SKM-1 (cell line): ENCODE results near the gene SPACA6.

Experiments
- DNase-seq: peaks from one replicate; lab custom pipeline; 2025; ENCODE audit not compliant: unreplicated experiment; lab: John Stamatoyannopoulos, UW

The SPACA6 gene

GRCh38 chr19:51688671-51689571 is 4.2 kb upstream of the SPACA6 start:
- no peak for DNase-seq

GRCh38 chr19:51689751-51690453 is 3.2 kb upstream of the SPACA6 start:
- DNase-seq = no peak

DNA sequence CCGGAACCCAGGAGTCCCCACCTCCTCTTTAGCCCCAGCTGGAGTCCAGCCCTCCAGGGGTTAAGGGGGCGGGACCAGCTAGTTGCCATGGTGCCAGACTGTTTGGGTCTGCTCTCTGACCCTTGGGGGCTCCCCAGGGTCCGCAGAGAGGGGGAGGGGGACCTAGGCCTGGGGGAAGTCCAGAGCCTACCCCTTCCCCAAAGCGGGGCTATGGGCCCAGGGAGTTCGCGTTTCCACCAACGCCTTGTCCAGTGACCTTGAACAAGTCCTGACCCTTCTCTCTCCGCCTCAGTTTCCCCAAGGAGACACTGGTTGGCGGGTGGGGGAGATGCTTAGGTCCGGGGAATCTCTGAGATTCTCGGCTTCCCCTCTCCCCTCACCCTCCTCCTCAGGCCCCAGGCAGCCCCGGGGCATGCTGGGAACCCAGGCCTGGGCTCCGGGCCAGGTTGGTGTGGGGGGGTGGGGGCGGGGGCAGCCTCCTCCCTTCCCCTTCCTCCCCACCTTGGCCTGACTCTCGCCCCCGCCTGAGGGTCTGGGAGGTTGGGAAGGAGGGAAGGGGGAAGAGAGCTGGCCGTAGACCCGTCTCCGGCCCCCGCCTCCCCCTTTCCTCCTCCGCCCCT is 2.6 kb upstream of the SPACA6 start:
- no peak for DNase-seq

DNA sequence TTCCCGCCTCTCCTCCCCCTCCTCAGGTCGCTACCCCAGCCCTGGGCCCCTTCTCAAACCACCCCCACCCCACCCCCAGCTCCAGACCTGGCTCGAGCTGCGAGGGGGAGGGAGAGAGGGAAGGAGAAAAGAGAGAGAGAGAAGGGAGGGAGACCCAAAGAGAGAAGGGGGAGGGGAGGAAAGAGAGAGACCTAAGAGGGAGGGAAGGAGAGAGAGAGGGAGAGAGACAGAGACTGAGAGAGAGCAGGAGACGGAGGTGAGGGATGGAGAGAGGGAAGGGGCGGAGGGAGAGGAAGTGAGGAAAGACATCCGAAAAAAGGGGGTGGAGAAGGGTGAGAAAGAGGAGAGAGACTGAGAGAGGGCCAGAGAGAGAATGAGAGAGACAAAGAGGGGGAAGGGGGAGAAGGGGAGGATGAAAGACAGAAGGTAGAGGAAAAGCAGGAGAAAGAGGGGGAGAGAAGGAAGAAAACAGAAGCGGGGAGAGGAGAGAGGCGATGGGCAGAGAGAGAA is 2.0 kb upstream of the SPACA6 start:
- no peak for DNase-seq

- no peak for DNase-seq
These were observed 1.3 kb upstream of the SPACA6 start for GRCh38 chr19:51691584-51692428.

DNA sequence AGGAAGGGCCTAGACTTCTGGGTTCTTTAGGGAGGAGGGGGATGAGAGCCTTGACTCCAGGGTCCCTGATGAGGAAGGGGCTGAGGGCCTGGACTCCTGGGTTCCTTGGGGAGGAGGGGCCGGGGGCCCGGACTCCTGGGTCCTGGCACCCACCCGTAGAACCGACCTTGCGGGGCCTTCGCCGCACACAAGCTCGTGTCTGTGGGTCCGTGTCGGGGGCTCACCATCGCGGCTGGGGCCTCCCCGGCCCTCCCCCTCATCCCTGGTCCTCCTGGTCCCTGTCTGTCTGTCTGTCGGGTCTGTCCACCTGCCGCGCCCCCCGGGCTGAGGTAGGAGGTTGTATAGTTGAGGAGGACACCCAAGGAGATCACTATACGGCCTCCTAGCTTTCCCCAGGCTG is 662 bp upstream of the SPACA6 start:
- no peak for DNase-seq

- DNase-seq = no peak
These were observed 689 bp downstream of the SPACA6 start for GRCh38 chr19:51693819-51694218.

DNA sequence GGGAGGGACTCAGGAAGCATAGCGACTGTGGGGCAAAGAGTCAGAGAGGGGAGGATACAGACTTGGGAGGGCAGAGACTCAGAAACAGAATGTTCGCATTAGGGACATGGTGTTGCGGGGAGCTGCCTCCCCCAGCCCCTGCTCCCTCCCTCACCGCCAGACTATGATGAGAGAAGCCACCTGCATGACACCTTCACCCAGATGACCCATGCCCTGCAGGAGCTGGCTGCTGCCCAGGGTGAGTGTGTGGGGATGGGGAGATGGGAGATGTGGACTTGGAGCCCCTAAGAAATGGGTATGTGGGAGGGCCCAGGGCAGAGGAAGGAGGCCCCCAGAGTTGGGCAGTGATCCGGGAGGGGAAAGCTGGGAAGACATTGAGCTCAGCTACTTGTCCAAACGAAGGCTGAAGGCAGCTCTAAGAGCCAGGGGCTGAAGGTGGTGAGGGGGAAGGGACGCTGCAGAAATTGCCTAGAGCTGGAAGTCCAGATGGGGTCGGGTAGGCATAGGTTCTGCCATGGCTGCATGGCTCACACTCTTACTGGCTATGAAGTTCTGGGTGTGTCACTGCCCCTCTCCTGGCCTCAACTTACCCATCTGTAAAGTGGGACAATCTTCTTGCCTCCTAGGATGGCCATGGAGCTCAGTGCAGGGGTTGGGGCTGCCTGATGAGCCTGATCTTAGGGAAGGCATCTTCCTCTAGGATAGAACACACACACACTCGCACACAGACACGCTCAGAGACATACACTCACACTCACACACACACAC is 1.4 kb downstream of the SPACA6 start:
- no peak for DNase-seq

DNA sequence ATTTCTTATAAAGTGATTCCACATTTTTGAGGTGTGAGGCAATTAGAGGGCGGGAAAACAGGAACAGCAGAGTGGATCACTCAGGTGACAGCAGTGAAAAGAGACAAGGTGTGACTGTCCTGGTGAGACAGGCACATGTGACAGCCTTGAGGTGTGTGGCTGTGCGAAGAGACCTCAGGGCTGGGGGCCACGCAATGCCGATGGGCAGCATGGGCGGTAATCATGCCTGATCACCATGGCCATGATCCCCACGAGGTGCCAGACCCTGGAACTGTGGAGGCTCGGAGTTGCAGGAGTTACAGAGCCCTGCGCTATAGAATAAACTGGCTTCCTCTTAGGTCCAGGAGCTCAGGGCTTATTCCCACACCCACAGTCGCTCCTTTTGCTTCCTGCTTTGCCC is 2.0 kb downstream of the SPACA6 start:
- no peak for DNase-seq

- DNase-seq = no peak
These were observed 2.7 kb downstream of the SPACA6 start for GRCh38 chr19:51695702-51696315.

GRCh38 chr19:51696606-51697005 is 3.5 kb downstream of the SPACA6 start:
- no peak for DNase-seq

DNA sequence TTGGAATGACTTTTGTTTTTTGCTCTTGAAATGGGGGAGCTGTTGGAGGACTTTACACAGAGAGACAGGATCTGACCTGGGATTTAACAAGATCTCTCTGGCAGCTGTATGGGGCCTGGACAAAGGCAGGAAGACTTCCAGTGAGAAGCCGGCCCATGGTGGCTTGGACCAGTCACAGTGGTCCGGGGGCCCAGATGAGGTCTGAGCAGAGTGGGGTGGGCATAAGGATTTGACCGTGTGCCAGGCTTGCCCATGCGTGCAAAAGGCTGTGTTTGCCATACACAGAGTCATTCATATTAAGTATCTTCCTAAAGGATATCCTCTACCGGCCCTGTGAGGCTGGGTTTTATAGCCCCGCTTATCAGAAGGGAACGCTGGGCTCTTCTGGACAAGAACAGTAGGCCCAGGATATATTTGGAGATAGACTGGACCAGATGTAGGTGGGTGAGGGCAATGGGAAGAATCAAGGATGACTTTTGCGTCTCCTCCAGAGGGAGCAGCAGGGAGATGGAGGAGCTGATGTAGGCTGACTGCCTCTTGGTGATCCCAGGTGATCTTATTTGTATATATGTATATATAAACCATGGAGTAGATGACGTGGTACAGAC is 4.1 kb downstream of the SPACA6 start:
- DNase-seq = no peak

DNA sequence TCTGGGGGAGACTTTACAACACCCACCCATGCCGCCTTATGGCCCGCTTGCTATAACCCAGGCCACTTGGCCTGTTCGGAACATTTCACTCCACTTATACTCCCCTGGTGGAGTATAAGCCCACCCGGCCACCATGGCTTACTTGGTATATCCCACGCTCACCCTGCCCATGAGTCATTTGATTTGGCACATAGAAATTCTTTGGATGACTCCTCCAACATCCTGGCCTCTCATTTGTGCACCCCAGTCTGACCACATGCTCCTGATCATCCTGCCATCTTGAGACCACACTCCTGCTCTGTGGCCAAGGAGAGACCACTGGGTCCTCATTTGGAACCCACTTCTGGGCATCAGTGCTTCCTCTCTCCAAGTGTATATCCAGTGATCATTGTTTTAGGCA is 5.2 kb downstream of the SPACA6 start:
- no peak for DNase-seq

- no peak for DNase-seq
These were observed 6.0 kb downstream of the SPACA6 start for GRCh38 chr19:51699170-51699569.

DNA sequence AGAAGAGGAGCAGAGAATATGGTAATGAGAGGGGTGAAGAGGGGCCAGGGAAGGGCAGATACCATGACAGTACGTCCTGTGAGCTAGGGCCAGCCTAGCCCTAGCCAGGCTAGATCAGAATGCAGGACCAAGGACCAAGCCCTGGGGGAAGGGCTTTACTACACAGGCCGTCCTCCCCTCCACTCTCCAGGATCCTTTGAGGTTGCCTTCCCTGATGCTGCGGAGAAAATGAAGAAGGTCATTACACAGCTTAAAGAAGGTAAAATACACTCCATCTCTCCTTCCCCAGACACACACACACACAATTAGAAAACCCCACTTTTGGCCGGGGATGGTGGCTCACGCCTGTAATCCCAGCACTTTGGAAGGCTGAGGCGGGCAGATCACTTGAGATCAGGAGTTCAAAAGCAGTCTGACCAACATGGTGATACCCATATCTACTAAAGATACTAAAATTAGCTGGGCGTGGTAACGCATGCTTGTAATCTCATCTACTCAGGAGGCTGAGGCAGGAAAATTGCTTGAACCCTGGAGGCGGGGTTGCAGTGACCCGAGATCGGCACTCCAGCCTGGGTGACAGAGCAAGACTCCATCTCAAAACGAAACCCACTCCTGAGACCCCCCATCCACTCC is 8.5 kb downstream of the SPACA6 start:
- no peak for DNase-seq

GRCh38 chr19:51702103-51702824 is 9.1 kb downstream of the SPACA6 start:
- DNase-seq = no peak

DNA sequence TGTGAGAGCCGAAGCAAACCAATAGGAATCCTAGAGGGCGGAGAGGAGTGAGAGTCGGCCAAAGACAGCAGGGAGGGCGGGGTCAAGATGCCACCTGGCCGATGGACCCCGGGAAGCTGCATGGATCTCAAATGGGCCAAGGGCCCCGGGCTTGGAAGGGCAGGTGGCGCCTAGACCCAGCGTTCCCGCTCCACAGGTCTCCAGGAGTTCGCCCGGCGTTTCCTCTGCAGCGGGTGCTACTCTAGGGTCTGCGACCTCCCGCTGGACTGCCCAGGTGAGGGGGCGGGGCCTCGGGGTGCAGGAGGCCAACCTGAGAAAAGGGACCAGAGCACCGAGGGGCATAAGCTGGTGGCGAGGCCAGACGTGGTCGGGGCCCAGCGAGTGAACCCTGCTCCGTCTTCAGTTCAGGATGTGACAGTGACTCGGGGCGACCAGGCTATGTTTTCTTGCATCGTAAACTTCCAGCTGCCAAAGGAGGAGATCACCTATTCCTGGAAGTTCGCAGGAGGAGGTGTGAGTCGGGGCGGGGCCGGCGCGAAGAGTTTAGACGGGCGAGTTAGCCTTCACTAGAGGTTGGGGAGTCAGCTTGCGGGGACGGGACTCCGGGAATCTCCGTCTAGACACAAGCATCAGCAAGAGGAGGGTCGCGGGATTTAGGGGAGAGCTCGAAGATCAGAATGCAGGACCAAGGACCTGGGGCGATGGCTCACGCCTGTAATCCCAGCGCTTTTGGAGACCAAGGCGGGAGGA is 9.9 kb downstream of the SPACA6 start:
- no peak for DNase-seq
